Left renal pelvis (tissue), 4 donors: ENCODE results near the gene ASIC1. TPM values are rescaled to one million over a fixed set of nuclear protein-coding genes. Genes with fewer than 3 reads are reported as not detected.
"Not testable (repeated sequence)": the region's sequence is repeated elsewhere in the genome, so short reads cannot be mapped to it uniquely, and the experiment has no call there.

Source experiments
- DNase-seq, 4 donors: peaks; one replicate each; pipeline ENCODE4 v3.0.0-alpha.2; 2013; ENCODE audit warnings: low read depth in 4 of 4, low spot score in 3 of 4
- polyA plus RNA-seq, 4 donors: library from polyadenylated mRNA; unstranded; fragments of 120-200 nt; gene quantifications; one replicate each; pipeline ENCODE4 v1.2.1, GENCODE V29; 2013; ENCODE audit not compliant: insufficient read length in 4 of 4

Gene ASIC1
- polyA plus RNA-seq, 4 donors, result 4.3 to 21.4 (median 4.9) TPM

GRCh38 chr12:50081096-50081808, 23.9 kb downstream of the ASIC1 start:
- DNase-seq, result no peak

- DNase-seq, result no peak
Observed at GRCh38 chr12:50082644-50083043, 25.2 kb downstream of the ASIC1 start.

GRCh38 chr12:50083301-50083700, 25.9 kb downstream of the ASIC1 start:
- DNase-seq, result no peak

GRCh38 chr12:50084409-50084774, 27.0 kb downstream of the ASIC1 start:
- DNase-seq, result not testable (repeated sequence)

- peak; percentile 85 to 89 (median 87) for DNase-seq
Observed at GRCh38 chr12:50084775-50085614, 27.6 kb downstream of the ASIC1 start, which contains the start of gene SMARCD1. TSS of gene SMARCD1 (plus strand) at chr12:50085342. CDS start at chr12:50085370, 28 bp downstream.

- no peak for DNase-seq
Observed at GRCh38 chr12:50085615-50086072, 28.2 kb downstream of the ASIC1 start.

GRCh38 chr12:50086148-50086547, 28.8 kb downstream of the ASIC1 start:
- no peak for DNase-seq

GRCh38 chr12:50087151-50087550, 29.8 kb downstream of the ASIC1 start:
- no peak for DNase-seq

GRCh38 chr12:50087995-50088394, 30.6 kb downstream of the ASIC1 start:
- DNase-seq, result no peak

- no peak for DNase-seq
Observed at GRCh38 chr12:50088577-50089335, 31.4 kb downstream of the ASIC1 start.

- no peak for DNase-seq
Observed at GRCh38 chr12:50089730-50090129, 32.3 kb downstream of the ASIC1 start.

GRCh38 chr12:50090391-50090790, 33.0 kb downstream of the ASIC1 start:
- no peak for DNase-seq

GRCh38 chr12:50097952-50098351, 40.6 kb downstream of the ASIC1 start:
- no peak for DNase-seq

- DNase-seq, result no peak
Observed at GRCh38 chr12:50099302-50100008, 42.1 kb downstream of the ASIC1 start.

GRCh38 chr12:50100561-50100960, 43.2 kb downstream of the ASIC1 start:
- no peak for DNase-seq

GRCh38 chr12:50101663-50102062, 44.3 kb downstream of the ASIC1 start:
- DNase-seq, result no peak

GRCh38 chr12:50102131-50102531, 44.7 kb downstream of the ASIC1 start:
- no peak for DNase-seq

- no peak for DNase-seq
Observed at GRCh38 chr12:50102646-50103309, 45.4 kb downstream of the ASIC1 start.

GRCh38 chr12:50103351-50103750, 46.0 kb downstream of the ASIC1 start:
- no peak for DNase-seq
